ENCODE measurements around the gene SIGLEC1. TPM values are rescaled to one million over a fixed set of nuclear protein-coding genes. Genes with fewer than 3 reads are reported as not detected.

The SIGLEC1 gene
- total RNA-seq, 1 experiment from 2014 or later: 0.17 TPM

DNA sequence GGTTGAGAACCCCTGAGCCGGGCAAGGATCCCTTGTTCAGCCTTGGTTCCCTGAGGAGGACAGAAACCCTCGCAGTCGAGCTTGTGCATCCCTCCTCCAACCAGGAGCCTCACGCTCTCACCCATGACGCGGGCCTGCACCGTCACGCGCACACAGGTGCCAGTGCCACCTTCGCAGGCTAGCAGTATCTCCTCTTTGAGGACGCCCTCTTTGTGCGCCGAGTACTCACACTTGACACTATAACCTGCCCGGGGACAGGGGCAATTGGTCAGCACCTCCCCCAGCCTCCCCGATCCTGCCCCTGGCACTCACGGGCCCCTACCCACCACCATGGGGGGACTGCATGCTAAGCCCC is 41.9 kb upstream of the SIGLEC1 start:
- Histone ChIP-seq H3K9me3 (ENCODE audit: control insufficient read depth in 1 of 2, insufficient read depth in 1 of 2, low read depth in 1 of 2, low read length in 2 of 2) (no peaks in the 10 kb centered on the region), H3K79me2 (ENCODE audit: insufficient read depth, low read length) (peaks cover 2% of the 10 kb centered on the region; the same call in 1 of the 2 replicates), H3K27me3 (ENCODE audit: insufficient read depth, low read length) (no peaks in the 10 kb centered on the region), H3K27ac (ENCODE audit: low read depth, low read length) (no peak overlapping the region), H3K9me2 (ENCODE audit: insufficient read depth) (no peaks in the 10 kb centered on the region), H3K4me3 (replicated peaks in 1 of 2; ENCODE audit: low read depth in 1 of 2, low read length in 2 of 2) (no peak overlapping the region), H3K4me1 (ENCODE audit: control insufficient read depth in 1 of 2, insufficient read depth in 2 of 2, low read length in 2 of 2) (peaks cover 0 to 8% of the 10 kb centered on the region in 2 experiments; a peak in 1 of 4 replicates), H2AFZ (ENCODE audit: low read depth, low read length, poor library complexity, severe bottlenecking) (no peak overlapping the region), H3K36me3 (ENCODE audit: control insufficient read depth in 1 of 2, insufficient read depth in 2 of 2, low read length in 2 of 2) (peaks cover 6 to 36% of the 10 kb centered on the region in 2 experiments; a peak in 3 of 4 replicates), H4K20me1 (ENCODE audit: insufficient read depth) (no peaks in the 10 kb centered on the region), H3K9ac (ENCODE audit: low read length) (no peak overlapping the region), H3K4me2 (ENCODE audit: low read length) (no peak overlapping the region)
- RAD21 ChIA-PET (ENCODE audit: low non-redundant PET in 1 of 2, low total read pairs in 2 of 2, uncharacterized antibody in 2 of 2, unreplicated experiment in 2 of 2): no interaction called here
- CTCF ChIA-PET: interaction anchor here (1.3 kb wide), 1 partner anchor 9 kb away, joined by 3 read pairs; no protein-coding TSS in a partner anchor
- intact Hi-C loops (cut with micrococcal nuclease): no loop called here
- TF ChIP-seq FOSL1 (IDR thresholded peaks at IDR 0.05; ENCODE audit: low read depth) (no peak), MAX (IDR thresholded peaks at IDR 0.05) (no peak), SP1 (IDR thresholded peaks at IDR 0.05; ENCODE audit: low read depth) (no peak), EZH2 (IDR thresholded peaks at IDR 0.05) (no peak), YY1 (IDR thresholded peaks at IDR 0.05; ENCODE audit: extremely low read depth, insufficient replicate concordance, low read depth, low read length) (no peak), JUND (IDR thresholded peaks at IDR 0.05) (no peak), POLR2A (IDR thresholded peaks at IDR 0.05; ENCODE audit: borderline replicate concordance, extremely low read depth, insufficient read depth, insufficient read length) (no peak), ZFX (IDR thresholded peaks at IDR 0.05) (no peak), EZH2phosphoT487 (IDR thresholded peaks at IDR 0.05; ENCODE audit: borderline replicate concordance) (no peak)
- TF ChIP-seq, protein P1, sequence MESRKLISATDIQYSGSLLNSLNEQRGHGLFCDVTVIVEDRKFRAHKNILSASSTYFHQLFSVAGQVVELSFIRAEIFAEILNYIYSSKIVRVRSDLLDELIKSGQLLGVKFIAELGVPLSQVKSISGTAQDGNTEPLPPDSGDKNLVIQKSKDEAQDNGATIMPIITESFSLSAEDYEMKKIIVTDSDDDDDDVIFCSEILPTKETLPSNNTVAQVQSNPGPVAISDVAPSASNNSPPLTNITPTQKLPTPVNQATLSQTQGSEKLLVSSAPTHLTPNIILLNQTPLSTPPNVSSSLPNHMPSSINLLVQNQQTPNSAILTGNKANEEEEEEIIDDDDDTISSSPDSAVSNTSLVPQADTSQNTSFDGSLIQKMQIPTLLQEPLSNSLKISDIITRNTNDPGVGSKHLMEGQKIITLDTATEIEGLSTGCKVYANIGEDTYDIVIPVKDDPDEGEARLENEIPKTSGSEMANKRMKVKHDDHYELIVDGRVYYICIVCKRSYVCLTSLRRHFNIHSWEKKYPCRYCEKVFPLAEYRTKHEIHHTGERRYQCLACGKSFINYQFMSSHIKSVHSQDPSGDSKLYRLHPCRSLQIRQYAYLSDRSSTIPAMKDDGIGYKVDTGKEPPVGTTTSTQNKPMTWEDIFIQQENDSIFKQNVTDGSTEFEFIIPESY (IDR thresholded peaks at IDR 0.05; ENCODE audit: extremely low read depth, insufficient replicate concordance, low read length): no peak
- DNase-seq (ENCODE audit: low read depth, low spot score) (no peak), ATAC-seq (no peak)
- POLR2A ChIA-PET: no interaction called here
- BruUV-seq (replicated peaks): no TSS peak
